GM21723 (cell line): Measurements from ENCODE around the gene METTL24.
"Not testable (repeated sequence)": the region's sequence is repeated elsewhere in the genome, so short reads cannot be mapped to it uniquely, and the experiment has no call there.

Experiments
- ATAC-seq: cut with Tn5 transposase; IDR thresholded peaks from one replicate; pipeline ENCODE4 v1.9.1; 2021; ENCODE audit warnings: mild to moderate bottlenecking, moderate library complexity; ENCODE audit not compliant: unreplicated experiment

Gene METTL24

GRCh38 chr6:110363748-110364147 is 5.6 kb upstream of the METTL24 start:
- no peak for ATAC-seq

DNA sequence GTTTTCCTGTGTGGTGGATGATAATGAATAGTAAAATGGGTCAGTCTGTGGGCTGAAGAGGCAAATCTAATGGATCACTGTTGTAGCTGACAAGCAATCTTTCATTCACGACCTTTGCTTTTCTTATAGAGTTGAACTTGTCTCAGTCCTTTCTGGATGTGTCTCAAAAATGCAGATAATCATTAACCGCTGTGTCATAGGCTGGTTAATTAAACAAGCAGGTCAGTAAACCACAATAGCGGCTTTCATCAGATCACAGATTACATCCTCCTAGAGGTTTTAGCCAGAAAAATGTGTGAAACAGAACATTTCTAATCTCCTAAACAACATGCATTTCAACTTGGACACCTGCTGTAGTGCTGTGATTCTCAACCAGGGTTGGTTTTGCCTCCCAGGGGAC is 2.5 kb upstream of the METTL24 start:
- no peak for ATAC-seq

GRCh38 chr6:110359556-110359955 is 1.4 kb upstream of the METTL24 start:
- no peak for ATAC-seq

DNA sequence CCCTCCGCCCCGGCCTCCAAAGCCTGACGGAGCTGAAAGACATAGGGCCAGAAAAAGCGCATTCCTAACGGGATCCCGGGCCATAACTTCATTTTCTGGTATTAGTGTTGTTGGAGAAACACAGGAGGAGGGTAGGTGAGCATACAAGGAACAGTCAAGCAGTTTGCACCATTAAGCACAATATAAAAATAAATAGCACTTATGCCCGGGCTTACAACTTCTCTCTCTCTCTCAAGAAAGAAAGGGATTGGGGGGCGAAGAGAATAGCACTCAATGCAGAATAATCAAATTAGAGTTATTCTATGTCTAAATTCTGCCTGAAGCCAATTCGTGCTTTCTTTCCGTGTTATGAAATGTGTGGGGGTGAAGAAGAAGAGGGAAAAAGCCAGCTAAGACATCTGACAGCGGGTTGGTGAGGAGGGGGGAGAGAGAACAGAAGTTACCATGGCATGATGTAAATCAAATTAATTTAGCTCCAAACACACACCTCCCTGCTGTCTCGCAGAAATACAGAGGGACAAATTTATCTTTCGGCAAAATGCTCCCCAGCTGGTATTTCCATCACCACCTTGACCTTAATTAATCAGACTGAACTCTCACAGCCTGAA is 508 bp upstream of the METTL24 start:
- no peak for ATAC-seq

DNA sequence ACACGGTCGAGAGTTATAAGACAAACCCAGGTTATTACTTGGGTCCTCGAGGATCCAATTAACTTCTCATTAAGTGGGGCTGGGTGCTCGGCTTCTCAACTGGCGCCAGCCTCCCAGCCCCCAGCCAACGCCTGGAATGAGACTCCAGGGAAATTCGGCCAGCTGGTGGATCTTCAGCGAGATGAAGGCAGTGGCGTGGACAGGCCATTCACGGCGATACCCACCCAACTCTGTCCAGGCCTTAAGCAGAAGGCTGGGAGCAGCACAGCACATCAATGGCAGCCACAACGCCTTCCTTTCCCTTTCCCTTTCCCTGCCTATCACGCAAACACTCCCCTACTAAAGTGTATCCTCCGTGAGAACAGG is 868 bp downstream of the METTL24 start:
- ATAC-seq = no peak

DNA sequence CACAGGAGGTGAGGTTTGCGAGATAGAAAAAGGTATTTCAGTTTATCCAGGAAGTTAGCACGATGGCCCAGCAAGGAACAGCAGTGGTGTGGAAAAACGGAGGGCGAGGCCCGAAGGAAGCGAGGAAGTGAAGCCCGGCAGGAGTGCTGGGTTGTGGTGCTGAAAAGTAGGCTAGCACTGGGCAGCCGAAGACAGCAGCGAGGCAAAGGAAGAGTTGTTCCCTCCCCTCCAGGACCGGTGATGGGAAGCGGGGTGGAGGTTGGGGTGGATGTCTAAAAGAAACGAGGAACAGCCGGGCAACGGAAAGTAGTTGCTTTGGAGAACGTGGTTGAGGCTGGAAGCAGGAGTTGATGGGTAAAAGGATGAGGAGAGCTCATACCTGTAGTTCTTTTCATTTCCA is 1.4 kb downstream of the METTL24 start:
- ATAC-seq = no peak

DNA sequence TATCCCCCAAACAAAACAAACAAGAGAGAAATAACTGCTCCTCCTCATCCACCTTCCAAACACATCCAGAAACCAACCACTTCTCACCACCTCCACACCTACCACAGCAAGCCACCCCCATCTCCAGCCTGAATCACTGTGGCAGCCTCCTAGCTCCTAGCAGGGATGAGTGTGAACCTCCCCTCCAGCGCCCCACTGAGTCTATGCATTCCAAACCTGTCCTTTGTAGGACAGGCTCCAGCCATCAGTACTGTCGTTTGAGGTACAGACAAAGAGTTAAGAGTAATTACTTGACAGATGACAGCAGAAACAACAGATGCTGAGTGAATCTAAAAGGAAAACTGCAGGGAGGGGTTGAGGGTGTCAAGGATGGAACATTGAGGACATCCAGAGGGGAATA is 2.4 kb downstream of the METTL24 start:
- ATAC-seq = no peak

DNA sequence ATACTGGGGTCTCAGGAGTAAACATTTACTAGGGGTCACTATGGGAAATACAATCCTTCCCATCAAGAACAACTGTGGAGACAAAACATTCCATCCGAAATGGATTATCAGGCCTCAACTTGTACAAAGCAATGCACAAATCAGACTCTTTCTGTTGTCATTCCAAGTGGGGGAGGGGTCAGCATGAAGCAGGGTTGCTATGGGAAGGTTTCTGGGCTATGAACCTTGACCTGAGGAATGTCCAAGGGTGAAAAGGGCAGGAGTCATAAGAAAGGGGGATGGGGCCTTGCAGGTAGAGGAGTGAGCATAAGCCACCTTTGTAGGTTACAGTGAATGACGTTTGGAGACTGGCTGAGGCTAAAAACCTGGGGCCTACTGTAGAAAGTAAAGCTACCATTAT is 3.1 kb downstream of the METTL24 start:
- ATAC-seq = no peak

GRCh38 chr6:110354153-110354552 is 4.0 kb downstream of the METTL24 start:
- ATAC-seq = no peak

GRCh38 chr6:110353457-110354001 is 4.6 kb downstream of the METTL24 start:
- ATAC-seq = no peak

DNA sequence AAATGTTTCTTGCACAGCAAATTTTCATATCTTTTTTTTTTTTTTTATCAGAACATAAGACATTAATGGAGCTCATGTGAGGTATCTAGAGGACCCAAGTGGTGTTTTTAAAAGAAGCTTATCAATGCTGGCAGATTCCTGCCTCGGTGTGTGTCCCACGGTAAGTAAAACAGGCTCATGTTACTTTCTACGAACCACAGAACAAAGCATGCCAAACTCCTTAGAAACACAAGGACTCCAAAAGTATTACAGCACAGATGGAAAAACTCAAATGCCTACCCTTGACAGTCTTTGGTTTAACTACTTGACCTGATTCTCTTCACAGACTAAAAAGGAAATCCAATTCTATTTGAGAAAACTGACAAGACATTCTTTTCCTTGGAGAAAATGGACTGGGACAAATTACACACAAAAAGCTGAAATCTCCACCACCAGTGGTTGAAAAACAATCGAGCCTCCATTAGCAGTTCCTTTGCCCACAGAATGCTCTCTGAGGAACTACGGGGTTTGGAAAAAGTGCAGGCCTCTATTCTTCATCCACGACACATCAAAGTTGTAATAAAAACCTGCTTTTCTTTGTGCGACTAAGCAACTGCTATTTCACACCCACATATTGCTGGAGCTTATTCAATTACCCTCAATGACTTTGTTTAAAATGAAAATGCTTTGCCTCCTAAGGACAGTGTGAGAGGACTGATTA is 5.4 kb downstream of the METTL24 start:
- ATAC-seq = no peak

- ATAC-seq = no peak
These were observed 6.2 kb downstream of the METTL24 start for GRCh38 chr6:110351986-110352385.

- ATAC-seq = no peak
These were observed 6.6 kb downstream of the METTL24 start for GRCh38 chr6:110351546-110351945.

DNA sequence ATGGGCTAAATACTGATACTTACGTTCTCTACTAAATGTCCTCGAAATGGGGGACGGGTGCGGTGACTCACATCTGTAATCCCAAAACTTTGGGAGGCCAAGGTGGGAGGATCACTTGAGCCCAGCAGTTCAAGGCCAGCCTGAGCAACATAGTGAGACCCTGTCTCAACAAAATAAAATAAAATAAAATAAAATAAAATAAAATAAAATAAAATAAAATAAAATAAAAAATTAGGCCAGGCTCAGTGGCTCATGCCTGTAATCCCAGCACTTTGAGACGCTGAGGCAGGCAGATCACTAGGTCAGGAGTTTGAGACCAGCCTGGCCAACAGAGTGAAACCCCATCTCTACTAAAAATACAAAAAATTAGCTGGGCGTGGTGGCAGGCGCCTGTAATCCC is 7.6 kb downstream of the METTL24 start:
- ATAC-seq = not testable (repeated sequence)

- no peak for ATAC-seq
These were observed 9.0 kb downstream of the METTL24 start for GRCh38 chr6:110348961-110349690.

DNA sequence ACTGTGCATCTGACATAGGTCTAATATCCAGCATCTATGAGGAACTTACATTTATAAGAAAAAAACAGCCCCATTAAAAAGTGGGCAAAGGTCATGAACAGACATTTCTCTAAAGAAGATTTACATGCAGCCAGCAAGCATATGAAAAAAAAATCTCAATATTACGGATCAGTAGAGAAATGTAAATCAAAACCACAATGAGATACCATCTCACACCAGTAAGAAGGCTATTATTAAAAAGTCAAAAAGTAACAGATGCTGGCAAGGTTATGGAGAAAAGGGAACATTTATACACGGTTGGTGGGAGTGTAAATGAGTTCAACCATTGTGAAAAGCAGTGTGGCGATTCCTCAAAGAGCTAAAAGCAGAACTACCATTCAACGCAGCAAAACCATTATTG is 13.1 kb downstream of the METTL24 start:
- no peak for ATAC-seq

- no peak for ATAC-seq
These were observed 15.4 kb downstream of the METTL24 start for GRCh38 chr6:110342759-110343158.

DNA sequence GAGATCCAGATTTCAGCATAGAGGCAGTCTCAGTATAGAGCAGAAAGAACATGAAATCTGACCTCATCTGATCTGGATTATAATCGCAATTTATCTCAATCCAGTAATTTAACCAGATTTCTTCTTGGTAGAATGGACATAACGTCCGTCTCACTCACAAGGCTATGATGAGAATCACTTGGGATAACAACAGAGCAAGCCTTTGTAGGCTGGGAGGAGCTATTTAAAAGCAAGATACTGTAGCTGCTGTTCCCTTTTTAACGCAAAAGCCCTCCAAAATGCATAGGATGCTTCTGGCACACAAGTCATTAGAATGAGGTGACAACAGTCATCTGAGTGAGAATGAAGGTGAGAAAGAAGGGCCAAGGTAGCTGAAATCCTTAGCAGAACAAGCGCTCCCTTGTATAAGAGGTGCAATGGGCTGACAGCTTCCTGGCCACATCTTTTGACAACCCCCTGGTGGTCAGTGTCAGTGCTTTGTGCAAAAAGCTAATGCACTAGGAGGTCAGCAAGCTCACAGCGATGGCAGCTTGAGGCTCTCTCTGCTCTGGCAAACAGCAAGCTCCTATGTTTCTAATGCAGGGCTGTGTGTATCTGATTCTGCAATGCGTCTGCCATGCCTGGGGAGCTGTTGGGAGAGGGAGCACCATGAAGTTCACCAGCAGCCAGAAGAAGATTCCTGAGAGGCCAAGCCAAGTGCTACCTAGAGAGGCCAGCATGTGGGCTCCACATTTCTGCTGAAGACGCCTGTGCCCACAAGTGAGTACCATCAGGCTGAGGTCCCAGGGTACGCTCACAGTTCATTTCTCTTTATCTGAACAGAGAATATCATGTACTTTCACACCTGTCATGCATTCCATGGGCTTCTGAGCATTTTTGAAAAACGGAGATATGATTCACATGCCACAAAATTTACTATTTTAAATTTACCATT is 16.2 kb downstream of the METTL24 start:
- ATAC-seq = no peak

GRCh38 chr6:110341067-110341466 is 17.1 kb downstream of the METTL24 start:
- no peak for ATAC-seq

DNA sequence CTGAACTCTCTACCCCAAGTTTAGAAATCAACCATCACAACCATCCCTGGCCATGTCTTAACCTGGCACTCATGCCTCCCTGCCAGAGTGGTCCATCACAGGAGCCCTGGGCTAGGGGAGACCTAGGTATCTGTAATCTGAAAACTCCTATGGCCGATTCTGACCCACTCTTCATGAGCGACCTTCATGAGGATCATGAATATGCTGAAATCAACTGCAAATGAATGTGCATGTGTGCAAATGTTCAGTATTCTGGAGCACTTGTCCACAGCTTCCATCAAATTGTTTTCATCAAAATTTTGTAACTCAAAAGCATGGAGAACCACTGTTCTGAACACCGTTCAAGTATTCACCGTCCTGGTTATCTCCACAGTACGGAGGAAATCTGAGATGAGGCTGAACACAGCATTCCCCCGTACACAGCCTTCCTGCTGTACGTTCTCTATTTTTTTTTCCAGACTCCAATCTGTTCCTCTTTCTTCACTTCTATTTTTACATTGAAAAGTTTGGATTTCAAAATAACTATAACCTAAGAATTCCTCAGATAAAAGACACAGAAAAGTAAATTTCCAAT is 17.7 kb downstream of the METTL24 start:
- ATAC-seq = no peak
